Mesodermal cell (in vitro differentiated cells): ENCODE measurements around the gene XAB2.

Experiments used
- H3K27ac ChIP-seq: 2 replicates; pipeline ENCODE4 v1.7.0; 2013; ENCODE audit warnings: mild to moderate bottlenecking, low read depth, low read length, moderate library complexity; ENCODE audit not compliant: severe bottlenecking
- H3K36me3 ChIP-seq: 2 replicates; pipeline ENCODE4 v1.7.1; 2013; ENCODE audit warnings: mild to moderate bottlenecking, low read length, moderate library complexity; ENCODE audit not compliant: control insufficient read depth, insufficient read depth
- H3K4me1 ChIP-seq: one replicate; pipeline ENCODE4 v1.7.1; 2013; ENCODE audit warnings: mild to moderate bottlenecking, low read length; ENCODE audit not compliant: insufficient read depth, control insufficient read depth, poor library complexity, severe bottlenecking
- H3K4me3 ChIP-seq: 2 replicates; pipeline ENCODE4 v1.7.0; 2013; ENCODE audit warnings: low read length, control low read depth, mild to moderate bottlenecking; ENCODE audit not compliant: insufficient read depth, poor library complexity, severe bottlenecking; ENCODE audit errors: extremely low read depth
- H3K9me3 ChIP-seq: 2 replicates; pipeline ENCODE4 v1.7.1; 2013; ENCODE audit warnings: mild to moderate bottlenecking, low read length, moderate library complexity; ENCODE audit not compliant: control insufficient read depth
- WGBS, 2 experiments: methylation state at CpG; one replicate each; pipeline ENCODE4 v1.1.5; 2013; ENCODE audit warnings: missing lambda C conversion rate in 2 of 2; ENCODE audit not compliant: insufficient coverage in 2 of 2; 5-methylcytosine and 5-hydroxymethylcytosine counted together

XAB2 gene

DNA sequence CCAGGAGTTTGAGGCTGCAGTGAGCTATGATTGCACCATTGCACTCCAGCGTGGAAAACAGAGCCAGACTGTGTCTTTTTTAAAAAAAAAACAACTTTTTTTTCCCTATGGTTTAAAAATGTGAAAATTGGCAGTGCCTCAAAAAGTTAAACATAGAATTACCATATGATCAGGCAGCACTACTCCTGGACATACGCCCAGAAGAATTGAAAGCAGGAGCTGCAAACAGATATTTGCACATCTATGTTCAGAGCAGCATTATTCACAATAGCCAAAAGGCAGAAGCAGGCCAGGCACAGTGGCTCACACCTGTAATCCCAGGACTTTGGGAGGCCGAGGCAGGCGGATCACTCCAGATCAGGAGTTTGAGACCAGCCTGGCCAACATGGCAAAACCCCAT is 35.7 kb upstream of the XAB2 start:
- Histone ChIP-seq H3K9me3 (no peaks in the 10 kb centered on the region), H3K4me3 (no peak overlapping the region), H3K36me3 (no peaks in the 10 kb centered on the region), H3K4me1 (no peaks in the 10 kb centered on the region), H3K27ac (no peak overlapping the region)
- 88 to 89% methylated on average over 3 to 4 of the region's 4 CpGs for WGBS, 2 experiments

GRCh38 chr19:7663706-7664105 is 34.4 kb upstream of the XAB2 start:
- WGBS, 2 experiments: 75 to 89% methylated on average over 2 to 3 of the region's 7 CpGs
- no peak overlapping the region for H3K27ac ChIP-seq

GRCh38 chr19:7662657-7663056 is 33.3 kb upstream of the XAB2 start:
- Histone ChIP-seq H3K4me1 (no peaks in the 10 kb centered on the region), H3K27ac (no peak overlapping the region), H3K4me3 (no peak overlapping the region), H3K36me3 (no peaks in the 10 kb centered on the region), H3K9me3 (no peaks in the 10 kb centered on the region)
- 86 to 91% methylated on average over 9 to 11 of the region's 14 CpGs for WGBS, 2 experiments

More at GRCh38 chr19:7663706-7664105, 34.4 kb upstream of the XAB2 start:
- no peaks in the 10 kb centered on the region for H3K9me3 ChIP-seq
- H3K4me1 ChIP-seq: no peaks in the 10 kb centered on the region
- H3K36me3 ChIP-seq: no peaks in the 10 kb centered on the region
- no peak overlapping the region for H3K4me3 ChIP-seq

GRCh38 chr19:7661744-7662538 is 32.6 kb upstream of the XAB2 start:
- Histone ChIP-seq H3K4me1 (no peaks in the 10 kb centered on the region), H3K27ac (no peak overlapping the region), H3K36me3 (no peaks in the 10 kb centered on the region), H3K9me3 (no peaks in the 10 kb centered on the region), H3K4me3 (no peak overlapping the region)
- WGBS, 2 experiments: 70 to 80% methylated on average over 3 to 5 of the region's 8 CpGs

DNA sequence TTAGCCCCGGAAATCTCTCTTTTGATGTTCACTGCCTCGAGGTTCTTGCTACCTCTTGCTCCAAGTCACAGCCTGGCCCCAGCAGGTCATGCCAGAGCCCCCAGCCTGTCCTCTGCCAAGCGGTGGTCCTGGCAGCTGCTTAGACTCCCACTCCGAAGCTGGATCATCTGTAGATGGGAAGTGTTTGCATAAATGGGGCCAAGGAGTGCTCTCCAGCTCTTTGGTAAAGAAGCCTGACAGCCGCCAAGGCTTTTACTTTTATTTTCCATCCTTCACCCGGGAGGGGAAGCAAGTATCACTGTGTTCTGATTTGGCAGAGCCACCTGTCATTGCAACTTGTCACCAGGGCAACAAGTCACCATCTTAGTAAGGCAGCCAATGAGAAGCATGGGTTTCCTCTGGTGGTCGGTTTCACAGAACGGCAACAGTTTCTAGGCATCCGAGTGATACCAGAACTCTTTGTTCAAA is 28.9 kb upstream of the XAB2 start:
- Histone ChIP-seq H3K36me3 (no peaks in the 10 kb centered on the region), H3K27ac (no peak overlapping the region), H3K4me3 (no peak overlapping the region), H3K4me1 (no peaks in the 10 kb centered on the region), H3K9me3 (no peaks in the 10 kb centered on the region)
- 30 to 51% methylated on average over 4 to 9 of the region's 9 CpGs for WGBS, 2 experiments

- H3K4me3 ChIP-seq: no peak overlapping the region
- no peaks in the 10 kb centered on the region for H3K4me1 ChIP-seq
- no peak overlapping the region for H3K27ac ChIP-seq
- H3K9me3 ChIP-seq: no peaks in the 10 kb centered on the region
- H3K36me3 ChIP-seq: no peaks in the 10 kb centered on the region
- 68 to 74% methylated on average over 5 to 11 of the region's 14 CpGs for WGBS, 2 experiments
These were observed 27.9 kb upstream of the XAB2 start for GRCh38 chr19:7657131-7657751.

- WGBS, 2 experiments: 79 to 81% methylated on average over 8 of the region's 8 CpGs
- Histone ChIP-seq H3K27ac (no peak overlapping the region), H3K4me1 (no peaks in the 10 kb centered on the region), H3K36me3 (no peaks in the 10 kb centered on the region), H3K9me3 (no peaks in the 10 kb centered on the region), H3K4me3 (no peak overlapping the region)
These were observed 26.2 kb upstream of the XAB2 start for GRCh38 chr19:7655581-7655980.

DNA sequence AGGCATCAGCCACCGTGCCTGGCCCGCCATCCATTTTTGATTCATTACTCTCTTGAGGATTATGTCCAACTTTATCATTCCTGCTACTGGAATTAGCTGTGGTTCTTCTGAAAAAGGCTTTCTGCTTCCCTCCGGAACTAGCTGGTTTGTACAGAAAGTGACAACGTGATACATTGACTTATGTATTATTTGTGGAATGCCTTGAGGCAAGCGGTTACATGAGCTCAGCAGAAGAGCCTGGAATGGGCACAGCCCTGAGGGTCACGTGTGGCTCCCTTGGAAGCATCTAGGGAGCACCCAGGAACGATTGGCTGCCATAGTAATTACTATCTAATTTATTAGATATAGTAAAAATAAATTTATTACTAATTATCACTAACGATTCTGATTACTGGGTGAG is 25.1 kb upstream of the XAB2 start:
- Histone ChIP-seq H3K27ac (no peak overlapping the region), H3K4me3 (no peak overlapping the region), H3K4me1 (no peaks in the 10 kb centered on the region), H3K36me3 (no peaks in the 10 kb centered on the region), H3K9me3 (no peaks in the 10 kb centered on the region)
- 71 to 78% methylated on average over 4 to 6 of the region's 8 CpGs for WGBS, 2 experiments

- H3K4me3 ChIP-seq: no peak overlapping the region
- WGBS, 2 experiments: 10 to 11% methylated on average over 23 of the region's 28 CpGs
These were observed 22.8 kb upstream of the XAB2 start for GRCh38 chr19:7652061-7652641.

DNA sequence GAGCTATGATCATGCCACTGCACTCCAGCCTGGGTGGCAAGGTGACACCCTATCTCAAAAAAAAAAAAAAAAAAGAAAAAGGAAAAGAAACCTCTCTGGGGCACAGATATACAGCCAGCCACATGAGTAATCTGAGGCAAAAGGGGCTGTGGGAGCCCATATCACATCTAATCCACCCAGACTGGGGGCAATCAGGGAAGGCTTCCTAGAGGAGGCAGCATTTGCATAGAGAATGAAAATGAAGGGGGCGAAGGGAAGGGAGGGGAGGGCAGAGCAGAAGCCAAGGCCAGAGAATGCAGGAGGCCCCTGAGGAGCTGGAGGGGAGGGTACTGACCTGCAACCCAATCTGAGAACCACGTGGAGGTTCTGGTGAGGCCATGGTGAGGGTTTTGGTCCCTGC is 20.8 kb upstream of the XAB2 start:
- 0 to 16% methylated on average over 1 to 2 of the region's 2 CpGs for WGBS, 2 experiments
- no peak overlapping the region for H3K27ac ChIP-seq

More at GRCh38 chr19:7652061-7652641, 22.8 kb upstream of the XAB2 start:
- no peaks in the 10 kb centered on the region for H3K4me1 ChIP-seq
- no peaks in the 10 kb centered on the region for H3K9me3 ChIP-seq
- H3K27ac ChIP-seq: no peak overlapping the region
- H3K36me3 ChIP-seq: no peaks in the 10 kb centered on the region

More for the DNA sequence above, 20.8 kb upstream of the XAB2 start:
- no peaks in the 10 kb centered on the region for H3K4me1 ChIP-seq
- no peaks in the 10 kb centered on the region for H3K9me3 ChIP-seq
- H3K4me3 ChIP-seq: no peak overlapping the region
- H3K36me3 ChIP-seq: no peaks in the 10 kb centered on the region
